Eye (tissue), 1 donor: ENCODE measurements around the gene ZNF471.

ENCODE experiments used
- DNase-seq: peaks from one replicate; pipeline ENCODE4 v3.0.0-alpha.2; 2015

The ZNF471 gene

DNA sequence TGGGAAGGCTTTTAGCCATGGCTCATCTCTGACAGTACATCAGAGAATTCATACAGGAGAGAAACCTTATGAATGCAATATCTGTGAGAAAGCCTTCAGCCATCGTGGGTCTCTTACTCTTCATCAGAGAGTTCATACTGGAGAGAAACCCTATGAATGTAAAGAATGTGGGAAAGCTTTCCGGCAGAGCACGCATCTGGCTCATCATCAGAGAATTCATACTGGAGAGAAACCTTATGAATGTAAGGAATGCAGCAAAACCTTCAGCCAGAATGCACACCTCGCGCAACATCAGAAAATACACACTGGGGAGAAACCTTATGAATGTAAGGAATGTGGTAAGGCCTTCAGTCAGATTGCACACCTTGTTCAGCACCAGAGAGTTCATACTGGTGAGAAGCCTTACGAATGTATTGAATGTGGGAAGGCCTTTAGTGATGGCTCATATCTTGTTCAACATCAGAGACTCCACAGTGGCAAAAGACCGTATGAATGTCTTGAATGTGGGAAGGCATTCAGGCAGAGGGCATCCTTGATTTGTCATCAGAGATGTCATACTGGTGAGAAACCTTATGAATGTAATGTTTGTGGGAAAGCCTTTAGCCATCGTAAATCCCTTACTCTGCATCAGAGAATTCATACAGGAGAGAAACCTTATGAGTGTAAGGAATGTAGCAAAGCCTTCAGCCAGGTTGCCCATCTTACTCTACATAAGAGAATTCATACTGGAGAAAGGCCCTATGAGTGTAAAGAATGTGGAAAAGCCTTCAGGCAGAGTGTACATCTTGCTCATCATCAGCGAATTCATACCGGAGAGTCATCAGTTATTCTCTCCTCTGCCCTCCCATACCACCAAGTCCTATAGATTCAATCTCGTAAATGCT, 70.3 kb downstream of the ZNF471 start:
- DNase-seq = no peak
